Stomach (tissue), 9 donors: ENCODE data around the gene NTN4. TPM values are rescaled to one million over a fixed set of nuclear protein-coding genes. Genes with fewer than 3 reads are reported as not detected.

ENCODE experiments used
- DNase-seq, 2 donors: peaks; one replicate each; pipeline versions ENCODE4 v3.0.0 to v3.0.0-alpha.2; 2013 to 2019
- H3K27ac ChIP-seq, 5 donors: fragments of 200-600 bp in 4 of 5; sonication (generic) in 4 of 5; one replicate each; pipeline ENCODE4 v1.5.1; 2013 to 2019; ENCODE audit warnings: mild to moderate bottlenecking in 1 of 5, moderate library complexity in 1 of 5
- H3K27me3 ChIP-seq, 3 donors: fragments of 200-600 bp; sonication (generic); one replicate each; pipeline ENCODE4 v1.5.1; 2017 to 2019; ENCODE audit warnings: mixed run types in 1 of 3
- H3K36me3 ChIP-seq, 4 donors: fragments of 200-600 bp; sonication (generic); 1 replicate in 3 of 4; 2 replicates in 1 of 4; pipeline ENCODE4 v1.5.1; 2016 to 2019
- H3K4me1 ChIP-seq, 4 donors: fragments of 200-600 bp; sonication (generic); one replicate each; pipeline ENCODE4 v1.5.1; 2016 to 2019
- H3K4me3 ChIP-seq, 4 donors: fragments of 200-600 bp; sonication (generic) in 3 of 4; one replicate each; pipeline ENCODE4 v1.5.1; 2016 to 2019; ENCODE audit warnings: mild to moderate bottlenecking in 1 of 4
- H3K9me3 ChIP-seq, 4 donors: fragments of 200-600 bp; sonication (generic); one replicate each; pipeline ENCODE4 v1.5.1; 2016 to 2019
- EP300 ChIP-seq: sonication (generic); formaldehyde crosslinking; IDR thresholded peaks from one replicate; pipeline ENCODE4 v1.6.1; 2017; ENCODE audit warnings: antibody characterized with exemption
- POLR2A ChIP-seq, 4 donors: fragments of 450-650 bp; IDR thresholded peaks; one replicate each; pipeline ENCODE4 v1.6.1; 2016; ENCODE audit warnings: antibody characterized with exemption in 4 of 4, control low read depth in 2 of 4, mild to moderate bottlenecking in 1 of 4, moderate library complexity in 1 of 4
- POLR2AphosphoS5 ChIP-seq, 3 donors: sonication (generic); formaldehyde crosslinking; IDR thresholded peaks; one replicate each; pipeline ENCODE4 v1.6.1; 2016; ENCODE audit warnings: antibody characterized with exemption in 3 of 3
- WGBS, 5 donors: extraction: QIAGEN DNeasy Blood & Tissue Kit in 3 of 5; methylation state at CpG; one replicate each; pipeline versions ENCODE4 v1.1.5 to v1.1.7; 2013 to 2018; 5-methylcytosine and 5-hydroxymethylcytosine counted together
- intact Hi-C: fragments of 100-400 bp; cut with DNase I; formaldehyde crosslinking; loops from one replicate; pipeline ENCODE4 v1.15.1; 2023; ENCODE audit warnings: low total_unique reads
- polyA plus RNA-seq, 3 donors: library from polyadenylated mRNA; stranded (reverse); fragments of 200-250 nt; gene quantifications; one replicate each; pipeline ENCODE4 v1.2.3, GENCODE V29; 2013
- total RNA-seq, 5 donors: library from RNA; depleted of rRNA; stranded (reverse); fragments of >200 nt; gene quantifications; one replicate each; pipeline versions ENCODE4 v1.1.0 to v1.2.3, GENCODE V29; 2014 to 2016
- TF ChIP-seq, protein P1 (sequence below), 7 experiments: fragments of 450-650 bp in 4 of 7; fragments of 200-600 bp in 3 of 7; sonication (generic) in 3 of 7; IDR thresholded peaks; one replicate each; pipeline ENCODE4 v1.5.1; 2016 to 2019; ENCODE audit warnings: antibody characterized with exemption in 7 of 7, control low read depth in 2 of 7, mild to moderate bottlenecking in 1 of 7
- donor health status: healthy with polysubstance abuse.
- donor health status: Bipolar disorder and iron deficiency.
- donor health status: healthy.

Gene NTN4
- total and polyA plus RNA-seq, 8 donors, result 10.5 to 110 (median 37.0) TPM

DNA sequence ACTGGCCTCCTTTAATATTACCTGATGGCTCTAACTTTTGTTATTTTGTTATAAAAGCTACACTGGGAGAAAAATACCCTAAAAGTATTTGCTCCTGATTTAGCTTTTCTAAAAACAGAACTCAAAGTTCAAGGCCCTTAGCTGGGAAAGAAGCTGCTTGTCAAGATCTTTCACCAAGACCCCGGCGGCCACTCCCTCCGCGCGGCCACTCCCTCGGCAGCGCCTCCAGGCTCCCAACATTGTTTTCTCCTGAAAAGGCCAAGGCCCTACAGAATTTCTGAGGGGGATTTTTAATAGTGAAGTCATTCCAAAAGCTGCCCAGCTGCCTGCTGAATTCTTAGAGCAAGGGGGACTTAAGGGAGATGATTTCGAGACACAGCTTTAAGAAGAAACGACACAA, 96.4 kb downstream of the NTN4 start:
- peak; percentile 41 to 69 for DNase-seq
- no peaks in the 10 kb centered on the region for H3K27me3 ChIP-seq
- no peaks in the 10 kb centered on the region for H3K9me3 ChIP-seq
- H3K4me3 ChIP-seq, result no peak overlapping the region
- TF ChIP-seq POLR2AphosphoS5 (IDR thresholded peaks at IDR 0.05), result no peak
- TF ChIP-seq EP300, result no peak
- no peak for TF ChIP-seq POLR2A (IDR thresholded peaks at IDR 0.05)
- TF ChIP-seq, protein P1, sequence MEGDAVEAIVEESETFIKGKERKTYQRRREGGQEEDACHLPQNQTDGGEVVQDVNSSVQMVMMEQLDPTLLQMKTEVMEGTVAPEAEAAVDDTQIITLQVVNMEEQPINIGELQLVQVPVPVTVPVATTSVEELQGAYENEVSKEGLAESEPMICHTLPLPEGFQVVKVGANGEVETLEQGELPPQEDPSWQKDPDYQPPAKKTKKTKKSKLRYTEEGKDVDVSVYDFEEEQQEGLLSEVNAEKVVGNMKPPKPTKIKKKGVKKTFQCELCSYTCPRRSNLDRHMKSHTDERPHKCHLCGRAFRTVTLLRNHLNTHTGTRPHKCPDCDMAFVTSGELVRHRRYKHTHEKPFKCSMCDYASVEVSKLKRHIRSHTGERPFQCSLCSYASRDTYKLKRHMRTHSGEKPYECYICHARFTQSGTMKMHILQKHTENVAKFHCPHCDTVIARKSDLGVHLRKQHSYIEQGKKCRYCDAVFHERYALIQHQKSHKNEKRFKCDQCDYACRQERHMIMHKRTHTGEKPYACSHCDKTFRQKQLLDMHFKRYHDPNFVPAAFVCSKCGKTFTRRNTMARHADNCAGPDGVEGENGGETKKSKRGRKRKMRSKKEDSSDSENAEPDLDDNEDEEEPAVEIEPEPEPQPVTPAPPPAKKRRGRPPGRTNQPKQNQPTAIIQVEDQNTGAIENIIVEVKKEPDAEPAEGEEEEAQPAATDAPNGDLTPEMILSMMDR (IDR thresholded peaks at IDR 0.05), result no peak
- H3K27ac ChIP-seq, result peak overlapping the region in 1 of 5 donors; percentile 21
- peaks cover 0 to 8% (median 1%) of the 10 kb centered on the region in 4 donors for H3K36me3 ChIP-seq
- H3K4me1 ChIP-seq, result peaks cover 0 to 9% (median 0%) of the 10 kb centered on the region in 4 donors
- intact Hi-C loops, result no loop called here
- WGBS, 5 donors, result 30 to 53% (median 42%) methylated on average over 9 of the region's 9 CpGs

DNA sequence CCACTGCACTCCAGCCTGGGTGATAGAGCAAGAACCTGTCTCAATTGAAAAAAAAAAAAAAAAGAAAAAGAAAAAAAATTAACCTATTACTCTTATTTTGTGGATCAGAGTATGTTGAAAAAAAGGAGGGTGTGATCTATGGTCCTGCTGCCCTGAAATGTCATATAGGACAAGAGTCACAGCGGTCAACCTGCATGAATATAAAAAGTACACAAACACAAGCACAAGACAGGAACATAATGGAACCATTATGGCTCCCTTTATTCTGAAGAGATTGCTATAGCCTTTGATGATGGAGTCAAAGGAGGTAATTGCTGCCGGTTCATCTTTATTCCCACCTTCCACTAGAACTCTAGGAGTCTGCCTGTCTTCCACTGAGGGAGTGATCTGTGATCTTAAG, 96.9 kb downstream of the NTN4 start:
- WGBS, 5 donors, result 37 to 66% (median 55%) methylated on average over 2 of the region's 2 CpGs
- no peak for DNase-seq
- Histone ChIP-seq H3K36me3 (peaks cover 0 to 8% (median 1%) of the 10 kb centered on the region in 4 donors), H3K27ac (peak overlapping the region in 1 of 5 donors; percentile 21), H3K4me3 (no peak overlapping the region), H3K4me1 (peaks cover 0 to 5% (median 0%) of the 10 kb centered on the region in 4 donors), H3K9me3 (no peaks in the 10 kb centered on the region), H3K27me3 (no peaks in the 10 kb centered on the region)
- TF ChIP-seq EP300 (no peak), POLR2AphosphoS5 (IDR thresholded peaks at IDR 0.05) (no peak), POLR2A (IDR thresholded peaks at IDR 0.05) (no peak)
- TF ChIP-seq, protein P1 (IDR thresholded peaks at IDR 0.05), result no peak
- intact Hi-C loops, result no loop called here

DNA sequence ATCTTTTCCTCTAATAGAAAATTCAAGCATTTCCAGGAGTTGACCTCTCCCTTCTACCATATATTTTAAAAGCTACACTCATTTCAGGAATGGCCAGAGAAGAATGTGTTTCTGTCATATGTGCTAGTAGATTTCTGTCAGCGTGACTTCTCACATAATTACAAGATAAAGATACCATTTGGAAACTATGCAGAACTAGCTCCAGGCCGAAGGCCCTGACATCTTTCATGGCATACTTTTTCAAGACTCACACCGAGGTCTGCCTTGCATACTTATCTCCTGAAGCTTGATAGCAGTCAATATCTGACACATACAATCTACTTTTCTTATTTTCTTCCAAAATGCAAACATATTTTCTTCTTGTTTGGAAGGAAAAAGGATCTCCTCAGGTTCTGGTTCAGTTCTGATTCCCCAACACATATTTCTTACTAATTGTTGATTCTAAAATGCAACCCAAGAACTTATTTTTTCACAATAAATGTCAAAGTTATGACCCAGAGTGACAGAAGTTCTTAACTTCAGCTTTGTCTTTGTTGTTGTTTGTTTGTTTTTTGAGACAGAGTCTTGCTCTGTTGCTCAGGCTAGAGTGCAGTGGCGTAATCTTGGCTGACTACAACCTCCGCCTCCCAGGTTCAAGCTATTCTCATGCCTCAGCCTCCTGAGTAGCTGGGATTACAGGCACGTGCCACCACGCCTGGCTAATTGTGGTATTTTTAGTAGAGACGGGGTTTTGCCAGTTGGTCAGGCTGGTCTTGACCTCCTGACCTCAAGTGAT, 99.5 kb downstream of the NTN4 start:
- no peaks in the 10 kb centered on the region for H3K27me3 ChIP-seq
- intact Hi-C loops, result no loop called here
- 79 to 88% (median 82%) methylated on average over 8 of the region's 8 CpGs for WGBS, 5 donors

DNA sequence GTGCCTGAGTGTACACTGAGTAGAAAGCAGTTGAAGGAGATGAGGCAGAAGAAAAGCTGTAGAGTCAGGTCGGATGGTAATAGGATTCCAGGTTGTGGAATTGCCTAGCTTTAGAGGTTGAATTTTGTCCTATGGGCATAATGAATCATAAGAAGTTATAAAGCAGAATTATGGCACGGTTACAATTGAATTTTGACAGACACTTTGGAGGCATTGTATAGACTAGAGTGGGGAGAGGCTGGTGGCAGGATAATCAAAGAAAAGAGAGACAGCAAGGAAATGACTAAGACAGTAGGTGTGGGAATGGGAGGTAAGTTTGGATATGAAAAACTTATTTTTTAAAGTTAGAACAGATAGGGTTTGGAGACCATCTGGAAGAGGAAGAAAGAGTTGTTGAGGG, 102.6 kb downstream of the NTN4 start:
- intact Hi-C loops, result no loop called here
- peaks cover 0 to 5% (median 0%) of the 10 kb centered on the region in 4 donors for H3K4me1 ChIP-seq
- no peak for DNase-seq
- H3K4me3 ChIP-seq, result no peak overlapping the region
- no peaks in the 10 kb centered on the region for H3K27me3 ChIP-seq
- H3K27ac ChIP-seq, result no peak overlapping the region
- no peaks in the 10 kb centered on the region for H3K9me3 ChIP-seq
- 80 to 87% (median 83%) methylated on average over 2 of the region's 2 CpGs for WGBS, 5 donors
- peaks cover 0 to 22% (median 6%) of the 10 kb centered on the region in 4 donors for H3K36me3 ChIP-seq
- TF ChIP-seq EP300, result no peak
- no peak for TF ChIP-seq POLR2A (IDR thresholded peaks at IDR 0.05)

More for the DNA sequence above, 99.5 kb downstream of the NTN4 start:
- no peak for DNase-seq
- no peak for TF ChIP-seq EP300
- TF ChIP-seq, protein P1 (IDR thresholded peaks at IDR 0.05), result no peak
- H3K9me3 ChIP-seq, result no peaks in the 10 kb centered on the region
- no peak overlapping the region for H3K4me3 ChIP-seq
- H3K36me3 ChIP-seq, result peaks cover 0 to 8% (median 0%) of the 10 kb centered on the region in 4 donors
- H3K4me1 ChIP-seq, result peaks cover 0 to 5% (median 0%) of the 10 kb centered on the region in 4 donors
- H3K27ac ChIP-seq, result no peak overlapping the region

DNA sequence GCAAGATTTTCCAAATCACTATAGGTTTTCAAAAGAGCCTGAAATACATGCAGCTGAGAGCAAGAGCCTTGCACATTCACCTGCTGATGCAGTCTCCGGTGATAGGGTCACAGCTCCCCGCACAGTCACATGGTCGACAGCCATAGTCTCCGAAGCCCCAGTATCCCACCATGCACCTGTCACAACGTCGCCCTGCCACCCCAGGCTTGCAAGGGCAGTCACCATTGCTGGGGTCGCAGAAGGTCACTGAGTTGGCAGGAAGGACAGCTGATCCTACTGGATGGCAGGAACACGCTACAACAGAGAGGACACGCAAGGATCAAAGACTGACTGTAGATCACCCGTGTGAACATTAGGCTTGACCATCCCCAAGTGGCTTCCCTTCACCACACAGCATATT, 107.1 kb downstream of the NTN4 start:
- no peak for DNase-seq
- Histone ChIP-seq H3K36me3 (peaks cover 0 to 46% (median 29%) of the 10 kb centered on the region in 4 donors), H3K27me3 (no peaks in the 10 kb centered on the region), H3K9me3 (no peaks in the 10 kb centered on the region), H3K4me3 (no peak overlapping the region), H3K27ac (no peak overlapping the region), H3K4me1 (no peaks in the 10 kb centered on the region)
- intact Hi-C loops, result no loop called here
- TF ChIP-seq EP300, result no peak
- TF ChIP-seq POLR2AphosphoS5 (IDR thresholded peaks at IDR 0.05), result no peak
- TF ChIP-seq, protein P1 (IDR thresholded peaks at IDR 0.05), result no peak
- TF ChIP-seq POLR2A (IDR thresholded peaks at IDR 0.05), result no peak
- 88 to 96% (median 91%) methylated on average over 9 to 10 of the region's 10 CpGs for WGBS, 5 donors
